GM19351 (cell line): ENCODE data around the gene CRISP1.
"Not testable (repeated sequence)": the region's sequence is repeated elsewhere in the genome, so short reads cannot be mapped to it uniquely, and the experiment has no call there.

Source experiments
- ATAC-seq: cut with Tn5 transposase; IDR thresholded peaks from one replicate; pipeline ENCODE4 v1.9.1; 2021; ENCODE audit warnings: mild to moderate bottlenecking, moderate library complexity; ENCODE audit not compliant: unreplicated experiment

The CRISP1 gene

GRCh38 chr6:49847014-49847413 lies 19.3 kb downstream of the CRISP1 start:
- ATAC-seq = no peak

GRCh38 chr6:49841424-49841823 lies 24.9 kb downstream of the CRISP1 start:
- ATAC-seq = no peak

- ATAC-seq = no peak
Observed at GRCh38 chr6:49839957-49840356, 26.4 kb downstream of the CRISP1 start.

GRCh38 chr6:49839162-49839561 lies 27.2 kb downstream of the CRISP1 start:
- ATAC-seq = no peak

DNA sequence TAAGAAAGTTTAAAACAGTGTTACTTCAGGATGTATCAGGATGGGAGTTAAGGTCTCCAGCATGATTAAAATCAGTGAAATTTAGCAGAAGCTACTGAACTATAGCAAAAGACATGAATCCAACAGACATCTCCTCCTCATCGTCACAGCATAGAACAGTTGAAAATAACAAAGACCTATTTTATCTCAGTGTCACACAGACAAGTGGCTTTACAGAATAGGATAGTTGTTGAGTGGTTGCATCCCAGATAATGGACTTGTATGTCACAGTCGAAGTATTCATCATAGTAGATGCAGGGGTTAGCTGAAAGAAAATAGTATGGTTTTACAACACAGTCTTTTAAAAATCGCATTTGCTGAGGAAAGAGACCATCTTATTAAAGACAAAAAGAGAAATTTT lies 31.2 kb downstream of the CRISP1 start:
- ATAC-seq = no peak

GRCh38 chr6:49833386-49833785 lies 32.9 kb downstream of the CRISP1 start:
- no peak for ATAC-seq

- ATAC-seq = peak; percentile 85
Observed at GRCh38 chr6:49826743-49827406, 39.5 kb downstream of the CRISP1 start.

DNA sequence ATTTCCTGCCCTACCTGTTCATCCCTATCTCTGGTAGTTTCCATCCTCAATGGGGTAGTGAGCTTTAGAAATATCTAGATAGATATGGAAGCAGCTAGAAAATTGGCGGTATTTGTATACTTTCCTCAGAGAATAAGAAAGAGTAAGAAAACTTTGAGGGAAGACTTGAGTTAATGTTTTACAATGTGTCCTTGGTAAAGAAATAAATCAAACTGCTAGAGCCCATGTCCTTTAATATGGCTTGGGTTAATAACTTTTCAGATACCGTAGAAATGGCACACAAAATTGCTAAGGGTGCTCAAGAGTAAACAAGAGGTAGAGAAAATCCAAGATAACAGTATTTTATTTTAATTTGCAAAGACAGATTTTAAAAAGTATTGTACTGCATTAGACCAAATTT lies 51.2 kb downstream of the CRISP1 start:
- no peak for ATAC-seq

- no peak for ATAC-seq
Observed at GRCh38 chr6:49813248-49813647, 53.1 kb downstream of the CRISP1 start.

- ATAC-seq = no peak
Observed at GRCh38 chr6:49806145-49806544, 60.2 kb downstream of the CRISP1 start.

DNA sequence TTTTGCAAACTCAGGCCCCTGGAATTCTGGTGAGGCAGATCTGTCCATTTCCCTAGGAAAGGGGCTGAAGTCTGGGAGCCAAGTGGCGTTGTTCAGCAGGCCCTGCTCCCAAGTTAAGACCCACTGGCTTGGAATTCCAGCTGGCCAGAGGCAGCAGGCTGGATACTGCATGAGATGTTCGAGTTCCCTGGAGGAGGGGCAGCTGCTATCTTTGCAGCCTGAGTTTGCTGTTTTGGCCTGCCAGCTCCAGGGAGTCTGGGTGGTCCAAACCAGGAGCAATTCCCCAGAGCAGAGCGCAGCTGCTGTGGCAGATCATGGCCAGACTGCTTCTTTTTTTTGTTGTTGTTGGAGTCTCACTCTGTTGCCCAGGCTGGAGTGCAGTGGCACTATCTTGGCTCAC lies 61.1 kb downstream of the CRISP1 start:
- ATAC-seq = no peak

- ATAC-seq = no peak
Observed at GRCh38 chr6:49801525-49801924, 64.8 kb downstream of the CRISP1 start.

DNA sequence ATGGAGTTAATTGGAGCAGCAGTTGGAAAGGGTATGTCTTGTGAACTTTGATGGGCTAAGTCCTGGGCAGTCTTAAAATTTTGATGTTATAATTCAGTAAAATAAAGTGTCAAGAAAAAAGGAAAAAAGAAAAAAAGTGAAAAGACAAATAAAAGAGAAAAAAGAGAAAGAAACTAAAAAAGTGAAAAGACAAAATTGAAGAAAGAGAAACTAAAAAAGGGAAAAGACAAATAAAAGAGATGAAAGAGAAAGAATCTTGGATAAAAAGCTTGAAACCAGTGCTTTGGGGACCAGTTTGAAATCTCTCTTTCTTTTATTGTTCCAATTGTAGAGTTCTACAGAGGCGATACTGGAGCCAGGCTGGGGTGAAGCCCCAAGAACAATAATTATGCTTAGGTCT lies 67.2 kb downstream of the CRISP1 start:
- no peak for ATAC-seq

GRCh38 chr6:49796842-49797455 lies 69.4 kb downstream of the CRISP1 start:
- ATAC-seq = not testable (repeated sequence)

GRCh38 chr6:49790341-49790740 lies 76.0 kb downstream of the CRISP1 start:
- no peak for ATAC-seq

DNA sequence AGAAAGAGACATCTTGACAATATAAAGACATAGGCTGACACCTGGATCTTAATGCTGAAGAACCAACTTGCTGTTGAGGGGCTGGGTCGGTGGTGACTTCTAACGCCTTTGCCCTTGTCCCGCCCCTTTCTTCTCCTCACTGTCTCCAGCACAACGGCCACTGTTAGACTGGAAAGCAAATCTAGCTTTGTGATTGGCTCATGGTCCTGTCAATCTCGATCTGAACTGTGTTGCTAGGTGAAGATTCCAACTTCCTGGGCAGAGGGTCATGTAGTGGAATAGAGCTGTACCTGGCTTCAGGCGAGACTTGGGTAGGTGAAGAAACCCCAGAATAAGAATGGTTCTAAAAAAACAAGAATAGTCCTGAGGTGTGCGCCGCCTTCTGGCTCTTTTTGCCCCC lies 79.2 kb downstream of the CRISP1 start, which contains the start of gene PGK2:
PGK2 (minus strand) TSS at position 110 of the 400 bp plus-strand sequence; CDS start at position 12, 98 bp downstream.
- ATAC-seq = no peak

DNA sequence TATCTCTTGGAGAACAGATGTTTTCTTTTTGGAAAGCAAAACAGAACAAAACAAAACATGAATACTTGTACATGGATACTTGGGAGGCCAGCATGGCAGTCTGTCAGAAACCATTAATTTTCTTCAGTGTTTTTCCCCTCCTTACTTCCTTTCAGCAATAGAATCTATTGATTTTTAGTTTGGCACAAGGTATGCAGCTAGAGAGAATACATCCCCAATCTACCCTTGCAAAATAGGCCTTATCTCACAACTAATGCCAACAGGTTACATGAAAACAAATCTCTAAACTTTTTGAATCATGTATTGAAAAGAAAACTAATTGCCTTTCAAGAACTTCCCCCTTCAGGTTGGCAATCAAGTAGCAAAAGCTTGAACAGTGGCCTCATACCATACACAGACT lies 82.1 kb downstream of the CRISP1 start:
- no peak for ATAC-seq
